GM23338 (cell line): ENCODE results near the gene TCEAL3. TPM values are rescaled to one million over a fixed set of nuclear protein-coding genes. Genes with fewer than 3 reads are reported as not detected.

Source experiments
- ATAC-seq: fragments of 200-7000 bp; cut with Tn5 transposase; 3 replicates; pipeline ENCODE4 v1.9.1; 2020
- DNase-seq: peaks from one replicate; pipeline ENCODE4 v3.0.0-alpha.2; 2015; ENCODE audit warnings: low spot score
- H2AFZ ChIP-seq: fragments of 200-600 bp; sonication (generic); 2 replicates; pipeline ENCODE4 v1.8.0; 2016; ENCODE audit warnings: antibody characterized with exemption, mild to moderate bottlenecking, moderate library complexity
- H3F3A ChIP-seq: fragments of 200-600 bp; sonication (generic); replicated peaks from 2 replicates; pipeline ENCODE4 v1.8.0; 2017; ENCODE audit warnings: antibody characterized with exemption, mixed run types, low read depth
- H3K27ac ChIP-seq: fragments of 200-600 bp; sonication (generic); 2 replicates; pipeline ENCODE4 v1.6.1; 2016; ENCODE audit warnings: low read depth
- H3K27me3 ChIP-seq: fragments of 200-600 bp; sonication (generic); 2 replicates; pipeline ENCODE4 v1.8.0; 2016; ENCODE audit warnings: mild to moderate bottlenecking, mixed run types, moderate library complexity; ENCODE audit not compliant: insufficient read depth
- H3K36me3 ChIP-seq: fragments of 200-600 bp; sonication (generic); 2 replicates; pipeline ENCODE4 v1.8.0; 2016; ENCODE audit warnings: mild to moderate bottlenecking; ENCODE audit not compliant: insufficient read depth
- H3K4me1 ChIP-seq: fragments of 200-600 bp; sonication (generic); 2 replicates; pipeline ENCODE4 v1.8.0; 2016; ENCODE audit warnings: mild to moderate bottlenecking, moderate library complexity; ENCODE audit not compliant: insufficient read depth
- H3K4me2 ChIP-seq: fragments of 200-600 bp; sonication (generic); 2 replicates; pipeline ENCODE4 v1.7.1; 2017; ENCODE audit warnings: mixed run types
- H3K4me3 ChIP-seq: fragments of 200-600 bp; sonication (generic); 2 replicates; pipeline ENCODE4 v1.6.1; 2016; ENCODE audit warnings: mixed run types
- H3K79me2 ChIP-seq: fragments of 200-600 bp; sonication (generic); replicated peaks from 2 replicates; pipeline ENCODE4 v1.8.0; 2017; ENCODE audit warnings: mild to moderate bottlenecking; ENCODE audit not compliant: insufficient read depth
- H3K9me2 ChIP-seq: fragments of 200-600 bp; sonication (generic); 2 replicates; pipeline ENCODE4 v1.8.0; 2017; ENCODE audit not compliant: insufficient read depth
- H4K20me1 ChIP-seq: fragments of 200-600 bp; sonication (generic); replicated peaks from 2 replicates; pipeline ENCODE4 v1.8.0; 2017; ENCODE audit warnings: mild to moderate bottlenecking; ENCODE audit not compliant: insufficient read depth
- H3K27ac Mint-ChIP-seq: 2 replicates; pipeline ENCODE4 v1.8.0; 2020; ENCODE audit warnings: inconsistent platforms, mild to moderate bottlenecking, moderate library complexity, mixed read lengths
- H3K27me3 Mint-ChIP-seq: 3 replicates; pipeline ENCODE4 v1.8.0; 2022; ENCODE audit warnings: low read depth, mild to moderate bottlenecking, moderate library complexity, mixed read lengths, inconsistent platforms; ENCODE audit not compliant: insufficient read depth, poor library complexity
- H3K36me3 Mint-ChIP-seq: 3 replicates; pipeline ENCODE4 v1.8.0; 2021; ENCODE audit warnings: low read depth, mild to moderate bottlenecking, inconsistent platforms, moderate library complexity, mixed read lengths
- H3K4me1 Mint-ChIP-seq: 3 replicates; pipeline ENCODE4 v1.8.0; 2020; ENCODE audit warnings: mild to moderate bottlenecking, inconsistent platforms, mixed read lengths
- H3K4me3 Mint-ChIP-seq: 3 replicates; pipeline ENCODE4 v1.8.0; 2021; ENCODE audit warnings: moderate library complexity, mild to moderate bottlenecking, inconsistent platforms, mixed read lengths
- H3K9me3 Mint-ChIP-seq: 3 replicates; pipeline ENCODE4 v1.8.0; 2020; ENCODE audit warnings: moderate library complexity, mild to moderate bottlenecking, inconsistent platforms, mixed read lengths
- CREB1 ChIP-seq: fragments of 250-450 bp; sonication (Bioruptor Pico); IDR thresholded peaks from 2 replicates; pipeline ENCODE4 v1.5.0; 2020; ENCODE audit warnings: low read depth, mild to moderate bottlenecking, moderate library complexity
- CTCF ChIP-seq, 2 experiments: fragments of 200-600 bp in 1 of 2; sonication (generic) in 1 of 2; conservative IDR thresholded peaks; 2 replicates each; pipeline versions ENCODE4 v1.5.1 to v1.6.1; 2016 to 2017; ENCODE audit warnings: antibody characterized with exemption in 2 of 2, low read depth in 2 of 2, mild to moderate bottlenecking in 2 of 2, moderate library complexity in 1 of 2
- ETS1 ChIP-seq: IDR thresholded peaks from 2 replicates; pipeline ENCODE4 v1.6.1; 2016; ENCODE audit warnings: antibody characterized with exemption
- EZH2 ChIP-seq: fragments of 200-600 bp; sonication (generic); IDR thresholded peaks from one replicate; pipeline ENCODE4 v1.8.0; 2017; ENCODE audit warnings: antibody characterized with exemption, mild to moderate bottlenecking, low read depth; ENCODE audit not compliant: unreplicated experiment
- EZH2phosphoT487 ChIP-seq: fragments of 200-600 bp; sonication (generic); IDR thresholded peaks from one replicate; pipeline ENCODE4 v1.8.1; 2018; ENCODE audit warnings: antibody characterized with exemption; ENCODE audit not compliant: unreplicated experiment
- JUNB ChIP-seq: IDR thresholded peaks from one replicate; pipeline ENCODE4 v1.6.1; 2016; ENCODE audit warnings: antibody characterized with exemption; ENCODE audit not compliant: unreplicated experiment
- NANOG ChIP-seq: IDR thresholded peaks from 2 replicates; pipeline ENCODE4 v1.6.1; 2016; ENCODE audit warnings: antibody characterized with exemption, borderline replicate concordance
- POLR2AphosphoS5 ChIP-seq: IDR thresholded peaks from 2 replicates; pipeline ENCODE4 v1.6.1; 2016; ENCODE audit warnings: antibody characterized with exemption, low read depth
- REST ChIP-seq: IDR thresholded peaks from one replicate; pipeline ENCODE4 v1.6.1; 2018; ENCODE audit warnings: antibody characterized with exemption; ENCODE audit not compliant: unreplicated experiment
- STAT1 ChIP-seq: IDR thresholded peaks from one replicate; pipeline ENCODE4 v1.6.1; 2016; ENCODE audit warnings: antibody characterized with exemption; ENCODE audit not compliant: unreplicated experiment
- ZNF114 ChIP-seq: fragments of 250-450 bp; sonication (Bioruptor Pico); IDR thresholded peaks from 2 replicates; pipeline ENCODE4 v1.5.0; 2020; ENCODE audit warnings: mild to moderate bottlenecking, moderate library complexity
- ZNF331 ChIP-seq: fragments of 250-450 bp; sonication (Bioruptor Pico); IDR thresholded peaks from 2 replicates; pipeline ENCODE4 v1.5.0; 2020; ENCODE audit warnings: low read depth, mild to moderate bottlenecking, moderate library complexity
- ZNF462 ChIP-seq: fragments of 250-450 bp; sonication (Bioruptor Pico); IDR thresholded peaks from 2 replicates; pipeline ENCODE4 v1.5.0; 2020; ENCODE audit warnings: mild to moderate bottlenecking, moderate library complexity
- polyA plus RNA-seq: library from polyadenylated mRNA; unstranded; fragments of >200 nt; fragmentation: Nextera tagmentation; extraction: Ambion mirVana; gene quantifications from 2 replicates; pipeline ENCODE4 v1.2.1, GENCODE V29; 2016
- total RNA-seq: library from RNA; depleted of rRNA; stranded (reverse); fragments of >200 nt; shearing (Covaris generic); gene quantifications from 2 replicates; pipeline ENCODE4 v1.2.3, GENCODE V29; 2014

The TCEAL3 gene
- total and polyA plus RNA-seq, 2 experiments from 2014 or later, result 5.2 to 31.1 TPM

GRCh38 chrX:103613362-103613890 is 5.7 kb downstream of the TCEAL3 start:
- Histone ChIP-seq H3K27ac (no peak overlapping the region), H2AFZ (no peak overlapping the region), H4K20me1 (no peaks in the 10 kb centered on the region), H3K36me3 (no peaks in the 10 kb centered on the region), H3K4me1 (peaks cover 18% of the 10 kb centered on the region; the same call in 1 of the 2 replicates), H3K79me2 (no peaks in the 10 kb centered on the region), H3K27me3 (no peaks in the 10 kb centered on the region), H3K4me3 (no peak overlapping the region), H3K9me2 (no peaks in the 10 kb centered on the region), H3F3A (no peaks in the 10 kb centered on the region), H3K4me2 (no peak overlapping the region)
- Mint-ChIP-seq H3K36me3 (peaks cover 6% of the 10 kb centered on the region; the same call in 1 of the 3 replicates), H3K27me3 (peaks cover 3% of the 10 kb centered on the region), H3K27ac (no peak overlapping the region), H3K4me1 (peaks cover 30% of the 10 kb centered on the region), H3K4me3 (no peak overlapping the region), H3K9me3 (no peaks in the 10 kb centered on the region)
- no peak for TF ChIP-seq EZH2
- TF ChIP-seq ZNF462 (CRISPR knock-in tag), result no peak
- TF ChIP-seq ZNF331 (CRISPR knock-in tag), result no peak
- no peak for TF ChIP-seq STAT1
- no peak for TF ChIP-seq CTCF (conservative IDR thresholded peaks at IDR 0.05; ENCODE audit: low read depth in 2 of 2)
- TF ChIP-seq EZH2phosphoT487, result no peak
- no peak for TF ChIP-seq NANOG
- TF ChIP-seq ZNF114 (CRISPR knock-in tag), result no peak
- no peak for TF ChIP-seq ETS1
- no peak for TF ChIP-seq REST
- no peak for TF ChIP-seq JUNB
- TF ChIP-seq POLR2AphosphoS5, result no peak
- no peak for TF ChIP-seq CREB1 (CRISPR knock-in tag)
- no peak for DNase-seq
- ATAC-seq, result no peak
